Neuron (in vitro differentiated cells): ENCODE measurements around the gene GPX3.

ENCODE experiments used
- H2AFZ ChIP-seq: one replicate; pipeline ENCODE4 v1.6.1; 2013; ENCODE audit warnings: low read depth, mild to moderate bottlenecking, inconsistent platforms, low read length, moderate library complexity
- H3K27me3 ChIP-seq: one replicate; pipeline ENCODE4 v1.6.1; 2013; ENCODE audit warnings: low read length; ENCODE audit not compliant: insufficient read depth
- H3K36me3 ChIP-seq: one replicate; pipeline ENCODE4 v1.6.1; 2013; ENCODE audit warnings: low read length; ENCODE audit not compliant: insufficient read depth
- H3K4me1 ChIP-seq: one replicate; pipeline ENCODE4 v1.6.1; 2013; ENCODE audit warnings: low read length; ENCODE audit not compliant: insufficient read depth
- H3K4me3 ChIP-seq: 2 replicates; pipeline ENCODE4 v1.5.1; 2013; ENCODE audit warnings: mild to moderate bottlenecking, low read length, moderate library complexity
- H3K9me3 ChIP-seq: one replicate; pipeline ENCODE4 v1.6.1; 2013; ENCODE audit warnings: low read length

The GPX3 gene

DNA sequence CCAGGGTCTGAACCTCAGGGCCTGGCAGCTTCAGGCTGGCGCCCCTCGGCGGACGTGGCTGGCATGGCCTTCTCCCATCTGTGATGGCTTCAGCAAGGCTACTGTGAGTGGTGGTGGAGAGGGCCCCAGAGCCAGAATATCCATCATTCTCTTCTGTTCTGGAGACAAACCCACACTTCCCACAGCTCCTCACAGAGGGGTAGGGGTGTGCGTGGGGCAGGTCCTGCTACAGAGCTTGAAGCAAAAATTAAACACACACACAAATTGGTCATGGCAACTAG lies 9.6 kb downstream of the GPX3 start:
- Histone ChIP-seq H2AFZ (no peak overlapping the region), H3K9me3 (no peaks in the 10 kb centered on the region), H3K4me3 (no peak overlapping the region), H3K4me1 (no peaks in the 10 kb centered on the region), H3K36me3 (peaks cover 29% of the 10 kb centered on the region), H3K27me3 (no peaks in the 10 kb centered on the region)

DNA sequence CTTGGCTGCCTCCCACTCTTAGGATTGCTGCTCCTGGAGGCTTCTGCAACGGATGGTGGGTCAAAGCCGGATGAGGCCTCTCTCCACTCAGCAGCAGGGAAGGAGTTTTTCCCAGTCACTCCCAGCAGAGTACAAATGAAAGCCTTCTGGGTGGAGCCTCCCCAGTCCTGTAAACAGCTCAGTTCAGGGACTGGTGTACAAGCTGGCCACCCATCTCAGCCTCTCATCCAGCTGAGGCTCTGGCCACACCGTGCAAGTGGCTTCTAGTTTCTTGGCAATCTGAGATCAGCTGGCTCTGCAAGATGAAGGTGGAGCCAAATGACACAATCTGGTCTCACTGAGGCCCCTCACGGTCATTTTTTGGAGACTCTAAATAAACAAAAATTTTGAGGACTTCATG lies 10.0 kb downstream of the GPX3 start:
- H2AFZ ChIP-seq: no peak overlapping the region
- no peaks in the 10 kb centered on the region for H3K4me1 ChIP-seq
- H3K36me3 ChIP-seq: peaks cover 33% of the 10 kb centered on the region

DNA sequence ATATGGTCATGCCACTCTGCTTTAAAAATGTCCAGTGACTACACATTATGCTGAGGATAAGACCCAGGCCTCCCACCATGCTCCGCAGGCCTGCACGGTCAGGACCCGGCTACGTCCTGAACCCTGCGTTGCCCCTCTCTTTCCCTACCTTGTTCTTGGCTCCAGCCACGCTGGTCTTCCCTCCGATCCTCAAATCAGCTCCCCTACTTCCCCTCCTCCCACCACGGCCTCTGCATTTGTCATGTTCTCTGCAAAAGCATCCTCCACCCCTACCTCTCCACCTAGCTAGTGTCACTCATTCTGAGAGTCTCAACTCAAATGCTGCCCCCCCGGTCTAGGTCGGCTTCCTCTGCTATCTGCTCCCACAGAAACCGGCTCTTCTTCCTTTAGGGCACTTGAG lies 11.2 kb downstream of the GPX3 start:
- peaks cover 43% of the 10 kb centered on the region for H3K36me3 ChIP-seq
- H3K9me3 ChIP-seq: no peaks in the 10 kb centered on the region
- H3K27me3 ChIP-seq: no peaks in the 10 kb centered on the region
- no peaks in the 10 kb centered on the region for H3K4me1 ChIP-seq
- H2AFZ ChIP-seq: no peak overlapping the region
- H3K4me3 ChIP-seq: no peak overlapping the region

More for the DNA sequence above, 10.0 kb downstream of the GPX3 start:
- no peak overlapping the region for H3K4me3 ChIP-seq
- H3K9me3 ChIP-seq: no peaks in the 10 kb centered on the region
- no peaks in the 10 kb centered on the region for H3K27me3 ChIP-seq

DNA sequence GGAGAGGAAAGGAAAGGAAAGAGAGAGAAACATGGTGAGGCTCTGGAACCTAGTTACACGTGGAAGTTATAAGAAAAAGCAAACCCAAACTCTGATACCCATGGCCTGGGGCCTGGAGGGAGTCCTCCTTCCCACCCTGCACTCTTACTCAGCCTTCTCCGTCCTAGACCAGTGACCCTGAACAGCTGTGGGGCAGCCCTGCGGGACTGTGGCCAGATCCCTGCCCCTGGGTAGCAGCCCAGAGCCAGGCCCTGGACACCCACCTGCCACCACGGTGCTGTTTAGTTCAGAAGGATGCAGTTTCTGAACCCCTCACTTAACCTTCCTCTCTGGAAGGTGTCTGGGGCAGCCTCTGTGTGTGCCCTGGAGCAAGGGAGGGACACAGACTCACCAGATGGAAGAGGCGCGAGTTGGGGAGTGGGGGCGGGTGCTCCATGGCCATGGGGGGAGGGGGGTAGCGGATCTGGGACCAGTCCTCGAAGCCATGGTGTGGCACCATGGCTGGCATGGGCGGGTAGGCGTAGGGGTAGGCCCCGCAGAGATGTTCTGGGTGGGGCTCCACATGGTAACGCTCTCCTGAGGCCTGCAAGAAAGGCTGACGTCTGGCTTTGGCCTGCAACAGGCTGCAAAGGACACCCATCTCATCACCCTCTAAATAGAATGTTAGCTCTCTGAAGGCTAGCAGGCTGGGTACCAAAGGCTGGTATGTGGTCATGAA lies 13.0 kb downstream of the GPX3 start:
- Histone ChIP-seq H3K36me3 (peaks cover 40% of the 10 kb centered on the region), H3K27me3 (no peaks in the 10 kb centered on the region), H3K9me3 (no peaks in the 10 kb centered on the region), H3K4me1 (no peaks in the 10 kb centered on the region), H2AFZ (no peak overlapping the region), H3K4me3 (no peak overlapping the region)

DNA sequence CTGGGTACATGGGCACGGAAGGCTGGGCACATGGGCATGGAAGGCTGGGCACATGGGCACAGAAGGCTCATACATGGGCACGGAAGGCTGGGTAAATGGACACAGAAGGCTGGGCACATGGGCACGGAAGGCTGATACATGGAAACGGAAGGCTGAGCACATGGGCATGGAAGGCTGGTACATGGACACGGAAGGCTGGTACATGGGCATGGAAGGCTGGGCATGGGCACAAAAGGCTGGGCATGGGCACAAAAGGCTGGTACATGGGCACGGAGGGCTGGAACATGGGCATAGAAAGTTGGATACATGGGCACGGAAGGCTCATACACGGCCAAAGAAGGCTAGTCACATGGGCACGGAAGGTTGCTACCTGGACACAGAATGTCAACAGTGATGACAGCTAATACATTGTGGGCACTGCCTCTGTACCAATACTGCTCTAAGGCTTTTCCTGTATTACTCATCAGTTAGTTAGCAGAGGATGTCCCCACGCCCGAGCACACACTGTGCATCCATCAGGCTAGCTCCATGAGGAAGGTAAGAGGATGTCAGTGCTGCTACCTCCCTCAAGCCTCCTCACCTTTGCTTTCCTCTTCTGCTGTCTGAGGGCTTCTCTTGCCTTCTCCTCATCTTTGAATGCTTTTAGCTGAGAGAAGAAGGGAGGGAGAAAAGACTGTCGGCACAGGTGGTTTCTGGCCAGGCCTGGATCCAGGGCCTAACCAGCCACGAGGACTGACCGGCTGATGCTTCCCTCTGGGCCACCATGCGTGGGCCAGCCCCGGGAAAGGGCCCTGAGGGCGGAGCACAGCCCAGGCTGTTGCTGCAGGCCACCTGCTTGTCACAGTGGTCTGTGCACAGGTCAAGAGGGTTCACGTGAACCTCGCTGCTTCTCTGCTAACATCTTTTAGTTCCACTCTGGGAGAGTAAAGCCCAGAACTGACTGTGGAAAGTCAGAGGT lies 14.3 kb downstream of the GPX3 start:
- Histone ChIP-seq H3K27me3 (no peaks in the 10 kb centered on the region), H2AFZ (no peak overlapping the region), H3K36me3 (peaks cover 43% of the 10 kb centered on the region), H3K4me3 (no peak overlapping the region), H3K9me3 (no peaks in the 10 kb centered on the region), H3K4me1 (no peaks in the 10 kb centered on the region)

DNA sequence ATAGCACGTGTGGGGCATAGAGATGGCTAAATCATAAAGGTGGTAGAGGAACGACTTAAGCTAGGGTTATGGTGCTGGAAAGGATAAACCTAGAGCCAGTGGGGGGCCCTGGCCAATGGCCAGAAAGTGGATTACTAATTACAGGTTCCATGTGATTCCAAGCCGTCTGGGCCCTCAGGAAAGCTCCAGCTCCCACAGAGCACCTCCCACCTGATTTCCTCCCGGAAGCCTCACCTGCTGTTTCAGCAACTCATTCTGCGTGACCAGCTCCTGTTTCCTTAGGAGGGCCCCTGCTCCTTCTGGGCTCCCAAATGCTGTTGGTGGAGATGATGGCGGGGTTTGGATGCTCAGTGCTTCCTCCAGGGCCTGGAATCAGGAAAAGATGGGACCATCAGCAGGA lies 16.2 kb downstream of the GPX3 start:
- Histone ChIP-seq H2AFZ (no peak overlapping the region), H3K27me3 (no peaks in the 10 kb centered on the region), H3K4me1 (no peaks in the 10 kb centered on the region), H3K36me3 (peaks cover 38% of the 10 kb centered on the region), H3K4me3 (no peak overlapping the region), H3K9me3 (no peaks in the 10 kb centered on the region)

DNA sequence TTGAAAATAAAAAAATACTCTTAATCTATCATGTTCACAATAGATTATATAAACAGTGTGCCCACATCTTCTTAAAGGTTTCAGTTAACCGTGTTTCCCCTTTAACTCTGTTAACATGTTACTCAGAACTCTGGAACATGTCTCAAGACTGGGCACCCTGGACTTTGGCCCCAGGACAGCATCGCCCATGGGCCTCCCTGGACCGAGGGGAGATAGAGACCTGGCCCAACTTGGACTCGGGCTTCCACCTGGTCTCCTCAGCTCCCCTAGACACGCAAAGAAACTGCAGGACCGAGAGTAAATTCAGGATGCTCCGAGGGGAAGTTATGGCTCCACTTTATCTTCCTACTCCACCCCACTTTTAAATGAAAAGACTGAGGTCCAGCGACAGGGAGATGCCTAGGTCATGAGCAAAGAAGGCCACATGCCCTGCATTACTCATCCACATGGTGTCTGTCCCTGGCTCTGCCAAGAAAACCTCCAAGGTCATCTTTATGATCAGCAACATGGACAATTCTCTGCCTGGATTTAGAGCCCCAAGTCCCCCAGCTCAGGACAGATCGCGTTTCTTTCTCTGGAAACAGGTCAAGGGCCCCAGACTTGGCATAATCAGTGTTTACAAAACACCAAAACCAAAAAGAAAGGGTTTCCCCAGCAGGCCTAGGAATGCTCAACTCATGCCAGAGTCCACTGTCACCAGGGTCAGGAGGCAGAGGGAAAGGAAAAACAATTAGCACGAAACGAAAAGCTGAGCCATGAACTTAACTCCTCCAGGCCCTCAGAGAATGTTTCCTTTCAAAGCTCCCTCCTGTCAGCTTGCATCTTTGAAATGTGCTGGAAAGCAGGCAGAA lies 17.4 kb downstream of the GPX3 start:
- Histone ChIP-seq H3K4me1 (no peaks in the 10 kb centered on the region), H3K4me3 (no peak overlapping the region), H3K36me3 (peaks cover 47% of the 10 kb centered on the region), H3K27me3 (no peaks in the 10 kb centered on the region), H3K9me3 (no peaks in the 10 kb centered on the region), H2AFZ (no peak overlapping the region)

DNA sequence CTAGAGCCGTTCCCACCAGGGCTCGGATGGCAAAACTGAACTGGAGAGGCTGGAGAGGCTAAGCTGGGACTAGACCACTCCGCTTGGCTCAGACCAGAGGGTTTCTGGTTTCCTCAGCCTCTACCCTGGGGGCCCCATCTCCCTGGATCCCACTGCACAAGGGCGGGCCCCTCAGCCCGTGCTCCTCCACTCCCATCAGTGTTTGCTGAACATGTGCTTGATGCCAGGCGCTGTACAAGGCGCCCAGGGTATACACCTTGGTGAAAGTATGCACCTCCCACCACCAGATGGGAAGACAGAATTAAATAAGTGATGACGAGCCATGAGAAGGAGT lies 18.0 kb downstream of the GPX3 start:
- Histone ChIP-seq H3K4me3 (no peak overlapping the region), H2AFZ (no peak overlapping the region), H3K27me3 (no peaks in the 10 kb centered on the region), H3K36me3 (peaks cover 50% of the 10 kb centered on the region), H3K9me3 (no peaks in the 10 kb centered on the region), H3K4me1 (no peaks in the 10 kb centered on the region)

DNA sequence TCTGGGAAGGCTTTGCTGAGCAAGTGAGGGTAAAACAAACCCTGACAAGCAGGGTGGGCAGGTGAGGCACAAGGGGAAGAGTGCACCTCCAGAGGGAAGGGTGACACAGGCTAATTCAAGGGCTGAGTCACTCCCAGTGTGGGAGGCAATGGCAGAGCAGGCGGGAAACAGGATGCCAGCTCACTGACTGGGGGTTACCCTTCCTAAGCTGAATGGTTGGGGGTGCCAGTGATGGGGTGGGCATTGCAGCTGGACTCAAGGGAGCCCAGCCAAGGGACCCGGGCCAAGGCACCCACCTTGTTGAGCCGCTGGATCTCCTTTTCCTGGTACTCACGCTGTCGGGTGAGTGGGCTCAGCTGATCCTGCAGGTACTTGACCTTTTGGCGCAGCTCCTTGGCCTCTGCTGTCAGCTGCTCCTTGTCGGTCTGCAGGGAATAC lies 18.4 kb downstream of the GPX3 start:
- H3K36me3 ChIP-seq: peaks cover 50% of the 10 kb centered on the region
- H3K9me3 ChIP-seq: no peaks in the 10 kb centered on the region
- H3K4me3 ChIP-seq: no peak overlapping the region
- H3K4me1 ChIP-seq: no peaks in the 10 kb centered on the region
- no peaks in the 10 kb centered on the region for H3K27me3 ChIP-seq
- no peak overlapping the region for H2AFZ ChIP-seq

DNA sequence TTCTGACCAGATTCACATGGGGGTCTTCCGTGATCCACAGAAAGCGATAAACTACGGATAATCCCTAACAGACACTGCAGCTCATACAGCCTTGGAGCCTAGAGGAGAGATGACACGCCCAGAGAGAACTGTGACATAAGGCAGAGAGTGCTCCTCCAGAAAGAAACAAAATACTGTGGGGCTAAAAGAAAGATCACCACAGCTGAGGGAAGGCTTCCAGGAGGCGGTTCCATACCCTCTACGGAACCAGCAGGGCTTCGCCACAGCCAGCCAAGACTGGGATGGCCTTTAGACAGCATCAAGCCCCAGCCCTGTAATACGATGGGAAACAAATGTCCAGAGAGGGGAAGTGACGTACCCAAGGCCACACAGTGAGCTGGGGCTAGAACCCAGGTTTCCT lies 19.3 kb downstream of the GPX3 start:
- no peaks in the 10 kb centered on the region for H3K4me1 ChIP-seq
- H3K27me3 ChIP-seq: no peaks in the 10 kb centered on the region
- H3K4me3 ChIP-seq: no peak overlapping the region
- H3K36me3 ChIP-seq: peaks cover 43% of the 10 kb centered on the region
- no peaks in the 10 kb centered on the region for H3K9me3 ChIP-seq
- H2AFZ ChIP-seq: no peak overlapping the region

DNA sequence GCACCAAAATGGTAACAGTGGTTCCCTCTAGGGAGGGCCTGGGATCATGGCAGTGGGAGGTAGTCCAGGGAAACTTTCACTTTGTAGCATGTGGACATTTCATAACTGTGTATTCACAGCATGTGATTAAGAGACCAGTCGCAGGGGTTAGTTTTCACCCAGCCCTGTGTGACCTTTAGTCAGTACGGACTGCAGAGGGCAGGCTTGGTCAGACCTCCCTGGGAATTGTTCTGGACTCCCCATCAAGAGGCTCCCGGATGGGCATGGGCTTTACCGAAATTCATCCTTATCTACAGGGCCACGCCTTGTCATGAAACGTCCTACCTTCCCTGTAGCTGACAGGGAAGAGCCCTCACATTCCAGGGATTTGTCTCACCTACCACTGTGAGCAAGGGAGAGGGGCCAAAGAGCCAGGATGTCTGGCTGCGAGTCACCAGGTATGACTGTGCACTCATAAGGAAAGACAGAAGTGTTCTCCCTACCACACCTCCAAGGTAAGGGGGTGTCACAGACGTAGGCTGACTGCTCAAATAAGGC lies 19.9 kb downstream of the GPX3 start:
- no peaks in the 10 kb centered on the region for H3K9me3 ChIP-seq
- H3K36me3 ChIP-seq: peaks cover 37% of the 10 kb centered on the region
- H3K27me3 ChIP-seq: no peaks in the 10 kb centered on the region
- H3K4me3 ChIP-seq: no peak overlapping the region
- no peak overlapping the region for H2AFZ ChIP-seq
- H3K4me1 ChIP-seq: no peaks in the 10 kb centered on the region

DNA sequence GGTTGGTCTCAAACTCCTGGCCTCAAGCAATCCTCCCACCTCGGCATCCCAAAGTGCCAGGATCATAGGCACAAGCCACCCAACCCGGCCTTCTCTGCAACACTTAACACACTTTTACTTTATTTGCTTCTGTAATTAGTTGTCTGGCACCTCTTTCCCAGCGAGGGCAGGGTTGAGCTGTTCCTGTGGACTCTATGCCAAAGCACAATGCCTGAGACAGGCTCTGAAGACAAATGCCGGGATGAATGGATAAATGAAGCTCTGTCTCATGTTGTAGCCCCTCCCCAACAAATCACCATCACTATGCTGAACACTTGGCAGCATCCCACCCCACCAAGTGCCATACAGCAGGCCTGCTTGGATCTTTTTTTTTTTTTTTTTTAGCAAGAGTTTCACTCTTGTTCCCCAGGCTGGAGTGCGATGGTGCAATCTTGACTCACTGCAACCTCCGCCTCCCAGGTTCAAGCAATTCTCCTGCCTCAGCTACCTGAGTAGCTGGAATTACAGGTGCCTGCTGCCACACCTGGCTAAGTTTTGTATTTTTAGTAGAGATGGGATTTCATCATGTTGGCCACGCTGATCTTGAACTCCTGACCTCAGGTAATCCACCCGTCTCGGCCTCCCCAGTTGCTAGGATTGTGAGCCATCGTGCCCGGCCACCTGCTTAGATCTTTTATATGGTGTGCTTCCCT lies 21.3 kb downstream of the GPX3 start:
- Histone ChIP-seq H3K36me3 (peaks cover 28% of the 10 kb centered on the region), H3K4me1 (no peaks in the 10 kb centered on the region), H3K9me3 (no peaks in the 10 kb centered on the region), H3K4me3 (no peak overlapping the region), H3K27me3 (no peaks in the 10 kb centered on the region), H2AFZ (no peak overlapping the region)
